Mesenchymal stem cell (in vitro differentiated cells and primary cell): Measurements from ENCODE around the gene FMNL3.

Experiments used
- DNase-seq: peaks from one replicate; pipeline ENCODE4 v3.0.0-alpha.2; 2013
- H2AFZ ChIP-seq: one replicate; pipeline ENCODE4 v1.6.1; 2013; ENCODE audit warnings: low read depth, mild to moderate bottlenecking, control low read depth, inconsistent platforms, low read length, moderate library complexity
- H2AK5ac ChIP-seq: 2 replicates; pipeline ENCODE4 v1.6.1; 2013; ENCODE audit warnings: low read length, moderate library complexity, mild to moderate bottlenecking, inconsistent platforms; ENCODE audit not compliant: severe bottlenecking
- H2BK120ac ChIP-seq: one replicate; pipeline ENCODE4 v1.6.1; 2013; ENCODE audit warnings: low read depth, mild to moderate bottlenecking, inconsistent platforms, low read length, moderate library complexity
- H2BK12ac ChIP-seq, 2 experiments: one replicate each; pipeline ENCODE4 v1.6.1; 2013; ENCODE audit warnings: inconsistent platforms in 2 of 2, low read length in 2 of 2, mild to moderate bottlenecking in 2 of 2, moderate library complexity in 2 of 2, control low read depth in 1 of 2
- H2BK15ac ChIP-seq: one replicate; pipeline ENCODE4 v1.6.1; 2013; ENCODE audit warnings: mild to moderate bottlenecking, low read depth, inconsistent platforms; ENCODE audit not compliant: poor library complexity, severe bottlenecking
- H2BK5ac ChIP-seq: 2 replicates; pipeline ENCODE4 v1.6.1; 2013; ENCODE audit warnings: low read depth, mild to moderate bottlenecking, low read length, control low read depth, inconsistent platforms; ENCODE audit not compliant: poor library complexity, severe bottlenecking
- H3K14ac ChIP-seq, 2 experiments: one replicate each; pipeline ENCODE4 v1.6.1; 2013; ENCODE audit warnings: inconsistent platforms in 2 of 2, low read length in 2 of 2, control low read depth in 1 of 2, mild to moderate bottlenecking in 1 of 2, moderate library complexity in 1 of 2
- H3K18ac ChIP-seq, 2 experiments: one replicate each; pipeline ENCODE4 v1.6.1; 2013; ENCODE audit warnings: inconsistent platforms in 2 of 2, low read length in 2 of 2, control low read depth in 1 of 2, low read depth in 1 of 2, mild to moderate bottlenecking in 1 of 2
- H3K23ac ChIP-seq, 2 experiments: one replicate each; pipeline ENCODE4 v1.6.1; 2013; ENCODE audit warnings: inconsistent platforms in 2 of 2, low read length in 2 of 2, mild to moderate bottlenecking in 2 of 2, moderate library complexity in 2 of 2, control low read depth in 1 of 2
- H3K27ac ChIP-seq: 2 replicates; pipeline ENCODE4 v1.5.1; 2013; ENCODE audit warnings: mild to moderate bottlenecking, moderate library complexity, low read length, control low read depth, inconsistent platforms; ENCODE audit not compliant: poor library complexity, severe bottlenecking
- H3K27me3 ChIP-seq, 2 experiments: 2 replicates each; pipeline versions ENCODE4 v1.6.1 to v1.7.0; 2013; ENCODE audit warnings: low read length in 2 of 2, mild to moderate bottlenecking in 2 of 2, moderate library complexity in 2 of 2, control low read depth in 1 of 2, inconsistent platforms in 1 of 2; ENCODE audit not compliant: control insufficient read depth in 1 of 2, insufficient read depth in 1 of 2
- H3K36me3 ChIP-seq, 2 experiments: 2 replicates each; pipeline versions ENCODE4 v1.6.1 to v1.7.0; 2013; ENCODE audit warnings: low read length in 2 of 2, control low read depth in 1 of 2, inconsistent platforms in 1 of 2, low read depth in 1 of 2, mild to moderate bottlenecking in 1 of 2; ENCODE audit not compliant: insufficient read depth in 2 of 2, control insufficient read depth in 1 of 2
- H3K4ac ChIP-seq, 2 experiments: one replicate each; pipeline ENCODE4 v1.6.1; 2013; ENCODE audit warnings: inconsistent platforms in 2 of 2, low read length in 2 of 2, mild to moderate bottlenecking in 2 of 2, moderate library complexity in 2 of 2, control low read depth in 1 of 2, low read depth in 1 of 2
- H3K4me1 ChIP-seq: 2 replicates; pipeline ENCODE4 v1.6.1; 2013; ENCODE audit warnings: low read depth, low read length, control low read depth; ENCODE audit not compliant: control insufficient read depth, insufficient read depth
- H3K4me2 ChIP-seq: 2 replicates; pipeline ENCODE4 v1.6.1; 2013; ENCODE audit warnings: low read length, mild to moderate bottlenecking, inconsistent platforms; ENCODE audit not compliant: poor library complexity, severe bottlenecking
- H3K4me3 ChIP-seq, 2 experiments: 2 replicates each; pipeline versions ENCODE4 v1.5.1 to v1.7.0; 2013; ENCODE audit warnings: low read length in 2 of 2, mild to moderate bottlenecking in 2 of 2, control low read depth in 1 of 2, low read depth in 1 of 2; ENCODE audit not compliant: insufficient read depth in 1 of 2
- H3K79me1 ChIP-seq: replicated peaks from 2 replicates; pipeline ENCODE4 v1.6.1; 2013; ENCODE audit warnings: mild to moderate bottlenecking, control low read depth, low read length, inconsistent platforms; ENCODE audit not compliant: poor library complexity, severe bottlenecking
- H3K9ac ChIP-seq: 2 replicates; pipeline ENCODE4 v1.7.0; 2013; ENCODE audit warnings: mild to moderate bottlenecking, low read length, moderate library complexity
- H3K9me3 ChIP-seq: 2 replicates; pipeline ENCODE4 v1.7.0; 2013; ENCODE audit warnings: mild to moderate bottlenecking, low read length; ENCODE audit not compliant: control insufficient read depth
- H4K8ac ChIP-seq: one replicate; pipeline ENCODE4 v1.6.1; 2013; ENCODE audit warnings: inconsistent platforms, mild to moderate bottlenecking, low read length, moderate library complexity
- H4K91ac ChIP-seq: one replicate; pipeline ENCODE4 v1.6.1; 2013; ENCODE audit warnings: mild to moderate bottlenecking, low read length, inconsistent platforms
- WGBS: methylation state at CpG from one replicate; pipeline ENCODE4 v1.1.7; 2013; ENCODE audit warnings: mixed read lengths; 5-methylcytosine and 5-hydroxymethylcytosine counted together

FMNL3 gene

DNA sequence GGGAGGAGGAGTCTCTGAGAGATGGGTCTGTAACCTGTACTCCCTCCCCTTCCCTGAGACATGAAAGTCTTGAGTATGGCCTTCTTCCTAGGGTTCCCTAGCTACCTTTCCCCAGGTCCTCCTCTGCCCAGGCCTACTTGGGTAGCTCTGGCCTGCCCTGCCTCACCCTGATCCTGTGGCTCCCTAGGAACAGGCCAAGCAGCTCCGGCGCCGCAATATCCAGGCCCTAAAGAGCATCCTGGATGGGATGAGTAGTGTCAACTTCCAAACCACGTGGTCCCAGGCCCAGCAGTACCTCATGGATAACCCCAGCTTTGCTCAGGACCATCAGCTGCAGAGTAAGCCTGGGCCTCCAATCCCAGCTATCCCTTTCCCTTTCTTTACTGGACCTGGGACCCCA lies 71.5 kb downstream of the FMNL3 start:
- Histone ChIP-seq H3K27ac (no peak overlapping the region), H4K8ac (no peak overlapping the region), H3K23ac (no peak overlapping the region), H3K27me3 (no peaks in the 10 kb centered on the region), H2BK120ac (no peak overlapping the region), H3K18ac (no peak overlapping the region), H3K9me3 (no peaks in the 10 kb centered on the region), H4K91ac (peak overlapping the region; percentile 6), H3K4me1 (peaks cover 6% of the 10 kb centered on the region), H3K4me3 (no peak overlapping the region), H3K14ac (no peak overlapping the region), H2AFZ (no peak overlapping the region), H3K4ac (no peak overlapping the region), H3K4me2 (no peak overlapping the region), H2BK12ac (no peak overlapping the region), H2BK5ac (no peak overlapping the region), H2BK15ac (no peak overlapping the region), H2AK5ac (no peak overlapping the region), H3K9ac (no peak overlapping the region), H3K79me1 (peaks cover 6% of the 10 kb centered on the region), H3K36me3 (peaks cover 36 to 79% of the 10 kb centered on the region in 2 experiments)
- WGBS = 100% methylated on average over 4 of the region's 4 CpGs
- no peak for DNase-seq

DNA sequence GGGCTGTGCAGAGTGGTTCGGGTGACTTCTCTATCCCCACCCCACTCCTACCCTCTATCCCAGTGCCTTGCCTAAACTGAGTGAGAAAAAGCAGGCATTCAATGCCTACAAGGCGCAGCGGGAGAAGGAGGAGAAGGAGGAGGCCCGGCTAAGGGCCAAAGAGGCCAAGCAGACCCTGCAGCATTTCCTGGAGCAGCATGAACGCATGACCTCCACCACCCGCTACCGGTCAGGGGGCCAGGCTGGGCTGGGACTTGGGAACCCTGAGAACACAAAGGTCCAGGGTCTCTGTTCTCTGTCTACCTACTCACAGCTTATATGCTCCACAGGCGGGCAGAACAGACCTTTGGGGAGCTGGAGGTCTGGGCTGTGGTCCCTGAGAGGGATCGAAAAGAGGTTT lies 72.2 kb downstream of the FMNL3 start:
- no peak overlapping the region for H3K4me2 ChIP-seq
- no peak overlapping the region for H4K91ac ChIP-seq
- H2BK15ac ChIP-seq = no peak overlapping the region
- H3K79me1 ChIP-seq = peaks cover 11% of the 10 kb centered on the region
- no peak overlapping the region for H2AFZ ChIP-seq
- H3K4me1 ChIP-seq = peaks cover 6% of the 10 kb centered on the region
- no peak for DNase-seq
- no peak overlapping the region for H3K4ac ChIP-seq
- 95% methylated on average over 8 of the region's 9 CpGs for WGBS
- no peaks in the 10 kb centered on the region for H3K27me3 ChIP-seq
- H3K23ac ChIP-seq = no peak overlapping the region
- no peak overlapping the region for H4K8ac ChIP-seq
- peaks cover 36 to 72% of the 10 kb centered on the region in 2 experiments for H3K36me3 ChIP-seq
- H3K4me3 ChIP-seq = no peak overlapping the region
- no peak overlapping the region for H3K14ac ChIP-seq
- no peak overlapping the region for H3K18ac ChIP-seq
- no peak overlapping the region for H2BK120ac ChIP-seq
- no peak overlapping the region for H3K9ac ChIP-seq
- no peak overlapping the region for H3K27ac ChIP-seq
- H2BK5ac ChIP-seq = no peak overlapping the region
- no peak overlapping the region for H2BK12ac ChIP-seq
- H2AK5ac ChIP-seq = no peak overlapping the region
- no peaks in the 10 kb centered on the region for H3K9me3 ChIP-seq

DNA sequence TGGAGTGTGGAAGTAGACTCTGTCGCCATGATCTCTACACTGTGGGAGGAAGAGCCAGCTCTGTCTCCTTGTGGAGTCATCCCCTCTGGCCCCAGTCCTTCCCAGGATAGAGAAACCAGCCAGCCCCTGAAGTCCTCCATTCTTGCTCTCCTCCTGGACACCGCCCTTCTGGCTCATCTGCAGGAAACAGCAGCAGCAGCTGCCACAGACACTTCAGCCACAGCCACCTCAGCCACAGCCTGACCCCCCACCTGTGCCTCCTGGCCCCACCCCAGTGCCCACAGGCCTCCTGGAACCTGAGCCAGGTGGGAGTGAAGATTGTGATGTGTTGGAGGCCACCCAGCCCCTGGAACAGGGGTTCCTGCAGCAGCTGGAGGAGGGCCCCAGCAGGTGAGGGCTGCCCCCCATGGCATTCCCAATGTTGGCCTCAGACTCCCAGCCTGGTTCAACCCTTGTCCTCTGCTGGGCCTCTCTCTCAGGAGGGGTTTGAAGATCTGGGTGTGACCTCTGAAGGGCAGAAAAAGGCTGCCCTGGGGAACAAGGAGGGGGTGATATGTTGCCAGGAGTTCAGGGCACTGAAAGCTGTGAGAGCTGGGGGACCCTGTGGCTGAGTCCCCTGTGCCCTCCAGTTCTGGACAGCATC lies 73.4 kb downstream of the FMNL3 start:
- Histone ChIP-seq H3K14ac (no peak overlapping the region), H3K4me1 (peaks cover 6% of the 10 kb centered on the region), H3K9ac (no peak overlapping the region), H3K9me3 (no peaks in the 10 kb centered on the region), H3K18ac (no peak overlapping the region), H2AK5ac (no peak overlapping the region), H3K36me3 (peaks cover 36 to 63% of the 10 kb centered on the region in 2 experiments), H4K91ac (no peak overlapping the region), H2BK120ac (no peak overlapping the region), H3K4ac (no peak overlapping the region), H2BK12ac (no peak overlapping the region), H3K27me3 (no peaks in the 10 kb centered on the region), H2AFZ (no peak overlapping the region), H3K4me2 (no peak overlapping the region), H3K4me3 (no peak overlapping the region), H2BK5ac (no peak overlapping the region), H4K8ac (no peak overlapping the region), H2BK15ac (no peak overlapping the region), H3K27ac (no peak overlapping the region), H3K23ac (no peak overlapping the region), H3K79me1 (peaks cover 13% of the 10 kb centered on the region)
- WGBS = 93% methylated on average over 2 of the region's 2 CpGs
- no peak for DNase-seq

DNA sequence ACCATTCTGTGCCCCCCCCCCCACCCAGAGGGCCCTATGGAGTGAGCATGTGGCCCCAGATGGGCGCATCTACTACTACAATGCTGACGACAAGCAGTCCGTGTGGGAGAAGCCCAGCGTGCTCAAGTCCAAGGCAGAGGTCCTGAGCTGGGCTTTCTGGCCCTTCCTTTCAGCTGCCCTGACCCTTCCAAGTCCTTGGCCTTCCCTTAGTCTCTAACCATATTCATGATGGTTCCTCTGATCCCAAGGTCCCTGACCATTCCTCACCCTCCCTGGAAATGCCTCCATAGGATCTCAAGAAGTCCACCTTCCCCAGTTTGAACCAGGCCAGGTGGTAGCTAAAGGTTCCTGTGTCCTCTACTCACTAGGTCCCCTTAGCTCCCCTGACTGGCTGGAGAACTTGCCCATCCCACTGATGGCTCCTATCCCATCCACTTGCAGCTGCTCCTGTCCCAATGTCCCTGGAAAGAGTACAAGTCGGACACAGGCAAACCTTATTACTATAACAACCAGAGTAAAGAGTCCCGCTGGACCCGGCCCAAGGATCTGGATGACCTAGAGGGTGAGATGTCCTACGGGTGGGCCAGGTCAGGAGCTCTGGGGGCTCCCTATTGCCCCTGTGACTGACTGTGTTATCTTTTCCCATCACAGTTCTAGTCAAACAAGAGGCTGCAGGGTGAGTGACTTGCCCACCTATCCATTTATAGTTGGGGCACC lies 74.1 kb downstream of the FMNL3 start:
- Histone ChIP-seq H3K36me3 (peaks cover 36 to 57% of the 10 kb centered on the region in 2 experiments), H2AK5ac (no peak overlapping the region), H2BK120ac (no peak overlapping the region), H4K8ac (no peak overlapping the region), H3K4ac (no peak overlapping the region), H2BK12ac (no peak overlapping the region), H3K9me3 (no peaks in the 10 kb centered on the region), H4K91ac (no peak overlapping the region), H2BK5ac (no peak overlapping the region), H3K9ac (no peak overlapping the region), H3K4me1 (peaks cover 6% of the 10 kb centered on the region), H3K4me3 (no peak overlapping the region), H3K79me1 (peaks cover 14% of the 10 kb centered on the region), H3K27me3 (no peaks in the 10 kb centered on the region), H3K14ac (no peak overlapping the region), H2AFZ (no peak overlapping the region), H3K27ac (no peak overlapping the region), H3K18ac (no peak overlapping the region), H2BK15ac (no peak overlapping the region), H3K4me2 (no peak overlapping the region), H3K23ac (no peak overlapping the region)
- 94% methylated on average over 8 of the region's 8 CpGs for WGBS
- DNase-seq = no peak
